NT2/D1 (cell line): ENCODE results near the gene TMEM119.
A peak's percentile ranks its signal among the peaks of the same experiment; 100 is the strongest.
"Not testable (repeated sequence)": the region's sequence is repeated elsewhere in the genome, so short reads cannot be mapped to it uniquely, and the experiment has no call there.

ENCODE experiments used
- DNase-seq: peaks from one replicate; pipeline ENCODE4 v3.0.0-alpha.2; 2011; ENCODE audit warnings: low read depth, low spot score
- H3K27me3 ChIP-seq: 2 replicates; pipeline ENCODE4 v1.6.0; 2011; ENCODE audit warnings: mild to moderate bottlenecking; ENCODE audit not compliant: insufficient read length, insufficient read depth
- H3K36me3 ChIP-seq: 2 replicates; pipeline ENCODE4 v1.6.1; 2011; ENCODE audit warnings: mild to moderate bottlenecking, low read length, mixed read lengths; ENCODE audit not compliant: insufficient read depth, insufficient read length
- H3K4me1 ChIP-seq: 2 replicates; pipeline ENCODE4 v1.5.1; 2011; ENCODE audit not compliant: insufficient read depth, insufficient read length
- H3K4me3 ChIP-seq: 2 replicates; pipeline ENCODE4 v1.5.1; 2011; ENCODE audit warnings: low read depth; ENCODE audit not compliant: insufficient read length
- H3K9ac ChIP-seq: 2 replicates; pipeline ENCODE4 v1.6.0; 2011; ENCODE audit warnings: low read depth; ENCODE audit not compliant: insufficient read length
- H3K9me3 ChIP-seq: 2 replicates; pipeline ENCODE4 v1.5.1; 2011; ENCODE audit warnings: mild to moderate bottlenecking, low read length; ENCODE audit not compliant: insufficient read depth
- SUZ12 ChIP-seq: IDR thresholded peaks from 2 replicates; pipeline ENCODE4 v1.6.1; 2011; ENCODE audit not compliant: insufficient read length, insufficient read depth; ENCODE audit errors: extremely low read depth
- YY1 ChIP-seq: IDR thresholded peaks from 2 replicates; pipeline ENCODE4 v1.6.1; 2011; ENCODE audit not compliant: insufficient read length, insufficient read depth
- ZNF274 ChIP-seq: IDR thresholded peaks from 2 replicates; pipeline ENCODE4 v1.6.1; 2011; ENCODE audit warnings: mild to moderate bottlenecking, low read depth, low read length

The TMEM119 gene

GRCh38 chr12:108637222-108637971 lies 39.5 kb upstream of the TMEM119 start:
- no peak overlapping the region for H3K4me3 ChIP-seq

GRCh38 chr12:108635997-108636808 lies 38.3 kb upstream of the TMEM119 start:
- H3K4me1 ChIP-seq = peaks cover 29% of the 10 kb centered on the region
- H3K9me3 ChIP-seq = no peaks in the 10 kb centered on the region
- H3K9ac ChIP-seq = no peak overlapping the region
- no peak overlapping the region for H3K4me3 ChIP-seq
- no peaks in the 10 kb centered on the region for H3K36me3 ChIP-seq
- no peak for DNase-seq
- TF ChIP-seq YY1 = no peak
- H3K27me3 ChIP-seq = no peaks in the 10 kb centered on the region

More at GRCh38 chr12:108637222-108637971, 39.5 kb upstream of the TMEM119 start:
- no peaks in the 10 kb centered on the region for H3K36me3 ChIP-seq
- H3K27me3 ChIP-seq = no peaks in the 10 kb centered on the region
- H3K9me3 ChIP-seq = no peaks in the 10 kb centered on the region
- DNase-seq = no peak
- peak overlapping the region; percentile 62 for H3K9ac ChIP-seq
- H3K4me1 ChIP-seq = peaks cover 34% of the 10 kb centered on the region
- TF ChIP-seq ZNF274 (no peak), SUZ12 (no peak), YY1 (no peak)

GRCh38 chr12:108635201-108635996 lies 37.5 kb upstream of the TMEM119 start:
- Histone ChIP-seq H3K27me3 (no peaks in the 10 kb centered on the region), H3K36me3 (no peaks in the 10 kb centered on the region), H3K4me3 (no peak overlapping the region), H3K4me1 (peaks cover 27% of the 10 kb centered on the region), H3K9ac (no peak overlapping the region), H3K9me3 (no peaks in the 10 kb centered on the region)
- DNase-seq = no peak
- TF ChIP-seq YY1 = no peak

- no peak overlapping the region for H3K9ac ChIP-seq
- H3K4me1 ChIP-seq = peaks cover 34% of the 10 kb centered on the region
- H3K36me3 ChIP-seq = no peaks in the 10 kb centered on the region
- H3K27me3 ChIP-seq = no peaks in the 10 kb centered on the region
- TF ChIP-seq YY1 = no peak
- no peak for TF ChIP-seq ZNF274
- no peak for TF ChIP-seq SUZ12
- H3K9me3 ChIP-seq = no peaks in the 10 kb centered on the region
- DNase-seq = no peak
- H3K4me3 ChIP-seq = no peak overlapping the region
Measured at GRCh38 chr12:108634341-108634751, 36.5 kb upstream of the TMEM119 start.

- Histone ChIP-seq H3K9me3 (no peaks in the 10 kb centered on the region), H3K36me3 (no peaks in the 10 kb centered on the region), H3K4me1 (peaks cover 35% of the 10 kb centered on the region), H3K9ac (no peak within 1 kb of the TSS), H3K4me3 (no peak within 1 kb of the TSS), H3K27me3 (no peaks in the 10 kb centered on the region)
- TF ChIP-seq SUZ12 (no peak), ZNF274 (no peak), YY1 (no peak)
- DNase-seq = no peak
Measured at GRCh38 chr12:108633534-108634248, 35.8 kb upstream of the TMEM119 start, which contains the start of gene SELPLG. Gene SELPLG, minus strand, starts transcription at chr12:108633894. Its CDS starts 9,587 bp downstream, at chr12:108624307.

GRCh38 chr12:108633081-108633533 lies 35.2 kb upstream of the TMEM119 start:
- no peak overlapping the region for H3K9ac ChIP-seq
- no peaks in the 10 kb centered on the region for H3K36me3 ChIP-seq
- TF ChIP-seq ZNF274 (no peak), SUZ12 (no peak), YY1 (no peak)
- DNase-seq = no peak
- no peaks in the 10 kb centered on the region for H3K27me3 ChIP-seq
- no peaks in the 10 kb centered on the region for H3K9me3 ChIP-seq
- H3K4me3 ChIP-seq = no peak overlapping the region
- peaks cover 39% of the 10 kb centered on the region for H3K4me1 ChIP-seq

- peaks cover 35% of the 10 kb centered on the region for H3K4me1 ChIP-seq
- H3K9me3 ChIP-seq, H3K4me3 ChIP-seq, H3K27me3 ChIP-seq, DNase-seq, H3K36me3 ChIP-seq, H3K9ac ChIP-seq: not testable (repeated sequence)
Measured at GRCh38 chr12:108631261-108631660, 33.4 kb upstream of the TMEM119 start.
